Smooth muscle cell of the brain vasculature (primary cell): Measurements from ENCODE around the gene DLGAP1.
A peak's percentile ranks its signal among the peaks of the same experiment; 100 is the strongest.

Experiments
- DNase-seq: peaks from one replicate; pipeline ENCODE4 v3.0.0-alpha.2; 2012; ENCODE audit warnings: low read depth, low spot score

Gene DLGAP1

DNA sequence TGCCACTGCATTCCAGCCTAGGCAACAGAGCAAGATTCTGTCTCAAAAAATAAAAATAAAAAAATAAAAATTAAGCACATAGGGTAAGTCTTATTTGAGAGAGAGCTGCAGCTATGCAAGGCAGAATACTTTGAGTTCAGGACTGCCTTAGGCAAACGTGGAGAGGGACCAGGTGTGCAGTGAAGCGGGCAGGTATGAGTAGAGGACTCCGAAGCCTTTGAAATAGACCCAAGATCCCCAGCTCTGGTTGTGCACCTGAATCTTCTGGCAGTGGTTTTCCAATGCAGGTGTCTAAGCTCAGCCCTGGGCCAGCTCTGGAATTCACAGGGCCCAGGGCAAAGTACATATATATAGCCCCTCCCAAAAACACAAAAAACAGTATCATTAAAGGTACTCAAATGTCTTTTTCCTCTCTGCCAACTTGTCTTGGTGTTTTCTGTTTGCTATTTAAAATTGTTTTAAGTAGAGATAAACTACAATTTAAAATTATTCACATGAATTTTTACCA, 983.9 kb downstream of the DLGAP1 start:
- no peak for DNase-seq

DNA sequence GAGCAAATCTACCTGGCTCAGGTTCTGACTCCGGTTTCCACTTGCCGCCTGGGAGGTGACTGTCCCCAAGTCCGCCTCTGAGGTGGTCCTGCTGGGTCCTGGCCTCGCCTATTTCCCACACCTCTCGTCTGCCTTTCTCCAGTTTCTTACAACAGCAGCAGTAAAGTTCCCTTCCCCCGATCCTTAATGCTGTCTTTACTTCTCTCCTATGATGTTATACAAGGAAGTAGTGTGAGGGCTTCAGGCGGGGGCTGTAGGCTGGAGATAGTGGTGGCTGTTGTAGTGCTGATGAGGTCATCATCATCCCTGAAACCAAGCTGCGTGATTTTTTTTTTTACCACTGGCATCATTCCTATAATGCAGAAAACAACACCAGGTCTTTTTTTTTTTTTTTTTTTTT, 986.3 kb downstream of the DLGAP1 start:
- no peak for DNase-seq

DNA sequence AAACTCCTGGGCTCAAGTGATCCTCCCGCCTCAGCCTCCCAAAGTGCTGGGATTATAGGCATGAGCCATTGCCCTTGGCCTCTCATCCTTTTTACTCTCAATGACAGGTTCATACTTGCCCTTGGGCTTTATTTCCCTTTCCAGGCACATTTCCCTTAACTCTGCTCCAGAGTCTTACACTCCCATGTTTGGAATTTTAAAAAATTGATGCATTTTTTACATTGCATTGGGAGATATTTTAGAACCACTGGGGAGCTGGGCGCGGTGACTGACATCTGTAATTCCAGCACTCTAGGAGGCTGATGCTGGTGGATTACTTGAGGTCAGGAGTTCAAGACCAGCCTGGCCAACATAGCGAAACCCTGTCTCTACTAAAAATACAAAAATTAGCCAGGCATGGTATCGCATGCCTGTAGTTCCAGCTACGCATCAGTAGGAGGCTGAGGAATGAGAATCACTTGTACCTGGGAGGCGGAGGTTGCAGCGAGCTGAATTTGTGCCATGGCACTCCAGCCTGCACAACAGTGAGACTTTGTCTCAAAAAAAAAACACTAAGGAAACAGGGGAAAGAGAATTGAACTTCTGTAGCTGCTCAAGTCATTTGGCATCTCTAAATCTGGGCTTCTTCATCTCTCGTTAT, 986.9 kb downstream of the DLGAP1 start:
- no peak for DNase-seq

DNA sequence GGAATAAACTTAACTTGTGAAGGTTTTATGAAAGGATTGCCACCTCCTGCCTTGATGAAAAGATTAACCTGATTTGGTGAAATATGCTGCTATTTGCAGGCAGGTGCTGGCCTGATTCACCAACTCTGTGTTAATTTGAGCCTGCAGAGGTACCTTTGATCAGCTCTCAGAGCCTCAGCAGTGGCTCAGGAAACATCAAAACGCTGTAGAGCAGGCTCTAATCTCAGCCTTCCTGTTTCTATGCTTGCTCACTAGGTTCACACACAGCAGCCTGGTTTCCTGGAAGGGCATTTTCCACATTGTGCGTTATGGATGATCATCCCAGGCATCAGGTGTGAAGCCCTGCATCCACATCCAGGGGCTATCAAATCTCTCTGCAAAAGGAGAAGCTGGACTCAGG, 988.2 kb downstream of the DLGAP1 start:
- DNase-seq: no peak

DNA sequence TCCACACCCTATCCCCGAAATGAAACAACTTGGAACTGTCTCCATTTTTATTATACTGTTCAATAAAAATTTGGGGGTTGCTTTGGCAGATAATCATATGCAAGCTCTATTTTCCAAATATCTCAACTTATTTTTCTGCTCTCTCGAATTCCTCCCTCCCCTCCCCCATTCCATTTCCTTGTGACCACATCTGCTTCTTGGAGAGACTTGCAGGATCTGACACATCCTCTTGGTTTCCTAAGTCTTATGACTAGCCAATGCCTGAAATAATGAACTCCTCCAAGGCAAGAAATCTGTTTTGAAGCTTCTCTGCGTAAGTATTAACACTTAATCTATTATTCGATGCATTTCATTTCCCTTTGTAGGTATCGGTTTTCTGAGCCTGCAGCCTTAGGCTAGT, 989.1 kb downstream of the DLGAP1 start:
- no peak for DNase-seq

DNA sequence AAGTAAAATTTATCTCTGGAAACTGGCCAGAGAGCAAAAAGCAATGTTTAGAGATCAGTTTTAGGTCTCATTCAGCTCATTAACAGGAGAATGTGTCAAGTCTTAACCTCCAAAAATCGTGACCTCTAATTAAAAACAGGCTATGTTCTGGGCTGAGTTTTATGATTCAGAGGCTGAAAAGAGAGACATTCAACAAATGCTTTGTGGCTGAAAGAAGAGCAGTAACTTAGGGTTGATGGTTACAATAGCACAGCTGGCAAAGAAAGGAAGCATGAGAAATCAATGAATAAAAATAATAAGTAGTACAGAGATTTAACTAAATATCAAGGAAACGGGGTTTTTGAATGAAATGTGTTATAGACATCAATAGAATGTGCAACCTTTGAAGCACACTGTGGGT, 992.1 kb downstream of the DLGAP1 start:
- no peak for DNase-seq

DNA sequence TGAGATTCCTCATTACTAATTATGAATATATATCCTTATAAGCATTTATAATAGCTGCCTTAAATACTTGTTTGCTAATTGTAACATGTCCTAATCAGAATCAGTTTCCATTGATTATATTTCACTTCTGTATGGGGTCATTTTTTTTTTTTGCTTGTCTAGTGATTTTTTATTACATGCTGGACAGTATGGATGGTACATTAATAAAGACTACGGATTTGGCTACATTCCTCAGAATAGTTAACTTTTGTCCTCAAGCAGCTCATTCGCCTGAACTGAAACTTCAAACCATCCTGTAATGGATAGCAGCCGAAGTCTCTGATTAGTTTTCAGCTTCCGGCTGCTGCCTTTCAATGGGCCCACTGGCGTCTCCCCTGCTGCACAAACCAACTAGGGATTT, 993.4 kb downstream of the DLGAP1 start:
- DNase-seq: no peak

DNA sequence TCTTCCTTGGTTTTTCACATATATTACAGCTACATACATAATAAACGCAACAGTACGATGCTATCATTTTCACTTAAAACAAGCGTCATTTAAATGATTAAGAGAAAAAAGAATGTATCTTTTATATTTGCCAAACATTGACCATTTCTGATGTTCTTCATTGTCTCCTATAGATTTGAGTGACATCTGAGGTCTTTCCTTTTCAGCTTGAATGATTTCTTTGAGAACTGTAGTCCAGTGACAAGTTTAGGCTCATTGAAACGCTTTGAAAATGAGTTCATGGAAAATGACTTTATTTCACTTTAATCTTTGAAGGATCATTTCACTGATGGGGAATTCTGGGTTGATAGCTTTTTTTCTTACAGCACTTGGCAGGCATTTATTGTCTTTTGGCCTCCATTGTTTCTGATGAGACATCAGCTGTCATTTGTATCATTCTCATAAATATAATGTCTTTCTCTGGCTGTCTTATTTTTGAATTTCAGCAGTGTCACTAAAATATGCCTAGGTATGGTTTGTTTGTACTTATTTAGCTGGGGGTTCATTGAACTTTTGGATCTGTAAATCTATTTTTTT, 994.2 kb downstream of the DLGAP1 start:
- DNase-seq: no peak

DNA sequence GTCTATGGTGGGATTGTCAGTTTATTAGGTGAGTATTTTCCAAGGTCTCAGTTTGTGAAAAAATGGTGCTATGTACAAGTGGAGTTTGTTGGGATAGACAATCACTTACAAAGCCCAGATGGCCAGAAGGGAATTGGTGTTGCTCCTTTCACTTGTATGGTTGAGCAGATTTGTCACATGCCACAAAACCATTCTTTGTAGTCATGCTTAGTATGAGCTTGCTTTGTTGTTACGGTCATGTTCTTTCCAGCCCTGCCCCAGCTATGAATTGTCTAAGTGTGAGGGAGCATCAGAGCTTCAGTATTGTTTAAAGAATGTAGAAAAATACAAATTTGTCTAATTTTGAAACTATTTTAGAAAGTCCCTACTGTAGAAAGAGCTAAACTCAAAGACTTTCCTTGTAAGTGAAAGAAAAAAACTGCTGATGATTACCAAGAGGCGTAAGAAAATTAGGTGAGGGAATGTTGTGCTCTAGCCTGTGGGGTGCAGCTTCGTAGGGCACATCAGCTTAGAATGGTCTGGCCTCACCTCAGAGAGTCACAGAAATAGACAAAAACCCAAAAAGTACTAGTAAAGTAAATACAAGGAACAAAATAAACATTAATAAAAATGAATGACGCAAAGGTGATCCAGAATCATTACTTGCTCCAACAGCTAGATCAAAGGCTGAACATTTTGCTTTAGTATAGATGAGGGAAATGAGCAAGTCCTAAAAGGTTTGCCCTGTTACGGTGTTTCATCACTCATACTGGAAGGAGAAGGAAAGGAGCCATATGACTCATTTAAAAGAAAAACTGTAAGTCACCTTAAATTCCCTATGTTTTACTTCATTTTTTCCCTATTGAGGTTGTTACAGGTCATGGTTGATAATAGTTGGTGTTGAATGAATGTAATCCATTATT, 995.9 kb downstream of the DLGAP1 start:
- DNase-seq: no peak

DNA sequence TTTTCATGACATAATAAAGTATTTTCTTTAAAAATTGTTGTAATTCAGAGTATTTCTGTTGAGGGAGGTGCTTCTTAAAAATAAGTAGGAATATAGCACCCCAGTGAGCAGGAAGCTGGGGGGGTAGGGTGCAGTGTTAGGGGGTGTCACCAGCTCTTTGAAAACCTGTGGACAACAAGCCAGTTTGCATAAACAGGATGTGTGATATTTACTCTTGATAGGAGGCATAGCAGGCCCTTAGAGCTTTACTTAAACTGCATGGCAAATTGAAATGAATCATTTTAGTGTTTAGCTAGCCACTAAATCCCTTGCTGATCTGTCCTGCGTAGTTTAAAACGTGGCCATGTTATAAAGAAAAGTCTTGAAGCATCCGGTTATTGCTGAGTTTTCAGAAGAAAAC, 996.7 kb downstream of the DLGAP1 start:
- DNase-seq: no peak

DNA sequence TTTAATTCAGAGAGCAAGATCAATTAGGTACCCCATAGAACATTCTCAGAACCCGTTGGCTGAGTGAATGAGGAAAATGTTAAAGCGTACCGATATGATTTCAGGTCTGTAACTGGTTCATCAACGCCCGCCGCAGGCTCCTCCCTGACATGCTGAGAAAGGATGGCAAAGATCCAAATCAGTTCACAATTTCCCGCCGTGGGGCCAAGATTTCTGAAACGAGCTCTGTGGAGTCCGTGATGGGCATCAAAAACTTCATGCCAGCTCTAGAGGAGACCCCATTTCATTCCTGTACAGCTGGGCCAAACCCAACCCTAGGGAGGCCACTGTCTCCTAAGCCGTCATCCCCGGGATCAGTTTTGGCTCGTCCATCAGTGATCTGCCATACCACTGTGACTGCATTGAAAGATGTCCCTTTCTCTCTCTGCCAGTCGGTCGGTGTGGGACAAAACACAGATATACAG, 997.8 kb downstream of the DLGAP1 start:
- DNase-seq: no peak

DNA sequence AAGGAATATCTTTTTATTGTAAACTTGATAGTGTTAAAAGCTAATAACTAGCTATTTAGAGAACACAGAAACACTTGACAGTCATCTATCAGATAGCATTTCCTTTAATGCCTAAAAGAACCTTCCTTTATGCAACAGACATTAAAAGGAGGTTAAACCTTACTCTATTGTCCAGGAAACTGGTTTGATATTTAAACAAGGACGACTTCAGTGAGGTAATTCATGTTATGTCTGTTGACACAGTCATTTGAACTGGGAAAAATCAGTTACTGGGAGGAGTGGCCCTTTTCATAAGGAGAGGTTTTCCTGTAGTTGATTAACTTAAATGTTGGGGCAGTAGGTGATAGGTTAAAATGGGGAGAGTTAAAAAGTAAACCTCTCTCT, 998.4 kb downstream of the DLGAP1 start:
- DNase-seq: no peak

DNA sequence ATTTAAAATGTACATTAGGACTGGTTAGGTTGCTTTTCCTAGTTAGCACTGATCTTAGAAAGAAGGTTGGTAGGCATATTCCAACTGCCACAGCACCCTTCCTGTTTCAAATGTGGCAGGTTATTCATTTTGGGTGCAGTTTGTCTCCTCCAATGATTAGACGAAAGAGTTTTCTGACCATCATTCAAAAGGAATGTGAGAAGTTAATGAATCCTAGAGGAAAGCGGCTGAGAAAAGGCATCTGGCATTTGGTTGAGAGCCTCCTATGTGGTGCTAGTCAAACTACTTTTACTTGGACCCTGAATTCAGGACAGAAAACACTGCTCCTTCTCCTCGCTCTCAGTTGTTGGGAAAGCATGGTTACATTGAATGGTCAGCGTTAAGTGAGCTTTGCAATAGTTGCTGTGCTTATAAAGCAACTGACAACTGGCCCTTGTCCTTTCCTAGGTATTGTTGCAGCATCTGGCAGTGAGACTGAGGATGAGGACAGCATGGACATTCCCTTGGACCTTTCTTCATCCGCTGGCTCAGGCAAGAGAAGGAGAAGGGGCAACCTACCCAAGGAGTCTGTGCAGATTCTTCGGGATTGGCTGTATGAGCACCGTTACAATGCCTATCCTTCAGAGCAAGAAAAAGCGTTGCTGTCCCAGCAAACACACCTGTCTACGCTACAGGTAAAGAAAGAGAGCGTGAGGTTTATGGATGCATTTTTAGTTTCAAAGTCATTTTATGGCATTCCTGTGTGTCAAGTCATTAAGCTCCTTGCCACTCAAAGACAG, 999.0 kb downstream of the DLGAP1 start:
- DNase-seq: no peak

DNA sequence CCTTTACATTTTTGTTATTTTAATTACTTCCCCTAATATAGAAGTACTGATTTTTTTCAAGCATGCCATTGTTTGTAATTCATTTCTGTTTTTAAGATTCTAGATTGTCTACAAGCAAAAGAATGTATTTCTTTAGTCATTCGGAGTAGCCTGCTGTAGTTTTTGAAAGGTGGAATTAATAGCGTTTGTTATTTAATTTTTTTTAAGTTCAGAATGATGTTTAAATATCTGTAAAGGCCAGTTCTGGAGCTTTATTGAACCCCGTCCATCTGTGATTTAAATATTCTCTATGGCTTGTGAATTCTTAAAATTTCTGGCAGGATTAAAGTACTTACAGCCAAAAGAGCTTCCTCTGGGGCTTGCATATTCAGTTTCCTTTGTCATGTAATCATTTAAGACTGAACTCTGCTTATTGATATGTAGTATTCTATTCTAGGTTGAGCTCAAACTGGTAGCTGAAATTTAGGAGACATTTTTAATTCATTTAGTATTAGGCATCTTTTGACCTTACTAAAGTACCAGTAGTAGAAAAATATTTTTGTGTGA, 999.9 kb downstream of the DLGAP1 start:
- DNase-seq: no peak

DNA sequence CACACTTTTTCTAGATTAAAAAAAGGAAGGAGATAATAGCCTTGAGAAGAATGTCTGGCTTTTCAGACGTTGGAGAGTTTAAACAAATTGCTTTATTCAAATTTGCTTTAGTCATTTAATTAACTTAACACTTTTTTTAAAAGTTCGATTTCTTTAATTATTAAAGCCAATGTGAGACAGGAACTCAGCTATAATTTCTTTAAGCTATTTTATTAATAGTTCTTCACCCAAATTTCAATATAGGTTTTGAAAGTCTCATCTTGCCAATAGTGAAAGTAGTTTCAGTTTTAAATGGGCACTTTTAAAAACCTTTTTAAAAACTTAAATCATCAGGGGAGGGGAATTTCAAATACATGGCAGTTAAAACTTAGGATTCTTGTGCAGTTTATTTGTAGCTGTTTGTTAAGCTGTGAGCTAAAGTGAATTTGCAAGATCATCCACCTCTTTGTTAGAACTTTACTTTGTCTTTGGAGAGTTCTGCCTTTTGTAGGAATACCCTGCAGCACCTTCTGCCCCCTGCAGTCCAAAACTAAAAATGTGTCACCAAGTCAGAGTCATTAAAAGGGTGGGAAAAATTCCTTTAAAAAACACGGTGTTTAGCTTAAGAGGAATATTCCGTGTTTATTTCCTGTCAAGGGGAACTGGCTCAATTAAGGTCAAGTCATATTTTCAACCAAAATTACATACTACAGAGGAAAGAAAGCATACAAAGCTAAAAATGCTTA, 1000.6 kb downstream of the DLGAP1 start:
- DNase-seq: no peak

DNA sequence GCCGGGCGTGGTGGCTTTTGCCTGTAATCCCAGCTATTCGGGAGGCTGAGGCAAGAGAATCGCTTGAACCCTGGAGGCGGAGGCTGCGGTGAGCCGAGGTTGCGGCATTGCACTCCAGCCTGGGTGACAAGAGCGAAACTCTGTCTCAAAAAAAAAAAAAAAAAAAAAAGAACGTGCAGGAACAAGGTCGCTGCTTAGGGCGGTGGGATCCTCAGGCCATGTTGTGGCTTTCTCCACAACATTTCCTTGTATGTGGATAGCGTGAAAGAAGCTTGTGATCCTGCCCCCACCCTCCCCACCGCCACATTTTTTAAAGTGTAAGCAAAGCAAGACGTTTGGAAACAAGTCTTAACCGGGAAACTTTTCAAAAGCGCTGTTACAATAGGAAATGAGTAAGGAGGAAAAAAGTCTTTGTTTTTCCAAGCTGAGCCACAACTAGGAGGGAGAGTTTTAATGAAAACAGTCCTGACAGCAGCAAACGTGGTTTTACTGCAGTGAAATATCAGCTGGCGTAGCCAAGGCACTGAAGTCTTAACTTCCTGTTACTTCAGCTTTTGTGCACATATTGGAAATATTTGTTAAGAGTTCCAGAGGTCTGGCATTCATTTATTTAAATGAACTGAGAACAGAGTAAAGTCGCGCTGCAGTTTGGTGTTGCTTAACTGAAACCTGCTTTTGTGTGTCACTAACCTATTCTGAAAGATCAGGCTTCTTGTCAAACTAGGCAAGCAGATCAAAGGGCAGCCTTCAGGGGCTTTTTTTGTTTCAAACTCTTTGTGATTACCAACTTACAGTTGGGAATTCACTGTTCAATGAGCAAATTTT, 1001.4 kb downstream of the DLGAP1 start:
- DNase-seq: peak; percentile 71

DNA sequence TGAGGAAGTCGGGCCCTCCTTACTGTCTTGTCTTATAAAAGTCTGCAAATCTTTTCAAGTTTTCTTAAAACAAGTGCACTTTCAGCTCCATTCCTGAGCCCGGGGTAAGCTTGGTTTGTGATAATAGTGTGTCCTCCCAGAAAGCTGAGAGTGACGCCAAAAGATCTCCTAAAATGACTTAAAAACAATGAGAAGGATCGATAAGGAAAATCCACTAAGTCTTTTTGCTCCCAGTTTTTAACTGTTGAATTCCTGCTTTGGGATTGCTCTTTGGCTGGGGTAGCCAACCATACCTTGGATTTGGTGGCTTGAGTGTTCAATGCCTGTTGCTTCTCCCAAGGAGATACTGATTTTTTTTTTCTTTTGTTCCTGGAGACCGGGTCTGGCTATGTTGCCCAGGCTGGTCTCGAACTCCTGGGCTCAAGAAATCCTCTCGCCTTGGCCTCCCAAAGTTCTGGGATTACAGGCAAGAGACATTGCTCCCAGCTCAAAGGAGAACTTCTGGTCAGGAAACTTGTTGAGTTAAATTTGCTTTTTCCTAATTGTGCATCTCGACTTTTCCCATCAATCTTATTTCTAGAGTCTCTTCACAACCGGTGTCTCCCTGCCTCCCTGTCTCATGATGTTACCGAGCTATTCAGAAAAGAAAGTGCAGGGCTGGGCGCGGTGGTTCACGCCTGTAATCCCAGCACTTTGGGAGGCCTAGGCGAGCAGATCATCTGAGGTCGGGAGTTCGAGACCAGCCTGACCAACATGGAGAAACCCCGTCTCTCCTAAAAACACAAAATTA, 1002.2 kb downstream of the DLGAP1 start:
- DNase-seq: no peak

DNA sequence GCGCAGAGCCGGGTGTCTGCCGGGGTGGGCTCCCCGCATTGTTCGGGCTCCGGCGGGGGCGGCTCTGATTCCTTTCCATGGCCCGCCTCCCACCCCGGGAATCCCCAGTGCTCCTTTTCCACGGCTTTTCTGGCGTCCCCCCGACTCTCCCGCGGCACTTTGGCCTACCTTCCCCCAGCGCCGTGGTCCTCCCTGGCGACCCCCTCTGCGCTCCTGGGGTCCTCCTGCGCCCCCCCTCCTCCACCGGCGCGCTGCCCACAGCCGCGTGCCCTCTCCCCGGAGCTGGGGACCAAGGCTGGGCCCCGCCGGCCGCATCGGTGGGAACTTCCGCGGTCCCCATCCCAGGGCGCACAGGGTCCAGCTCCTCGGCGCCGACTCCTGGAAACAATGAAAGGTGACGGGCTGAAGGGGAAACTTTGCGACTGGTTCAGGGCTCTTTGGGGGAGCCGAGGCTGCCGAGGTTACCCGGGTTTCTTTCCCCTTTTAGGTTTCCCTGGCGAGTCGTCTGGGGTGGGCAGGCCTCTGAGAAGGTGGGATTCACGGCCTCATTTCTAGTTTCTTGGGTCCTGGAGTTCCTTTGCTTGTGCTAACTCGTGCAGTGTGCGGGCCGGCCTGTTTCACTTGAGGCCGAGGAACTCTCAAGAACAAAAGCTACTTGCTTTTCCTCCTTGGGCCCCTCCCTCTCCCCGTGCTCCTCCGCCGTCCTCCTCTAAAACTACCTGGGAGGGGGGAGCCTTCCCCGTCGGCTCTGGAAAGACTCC, 1002.9 kb downstream of the DLGAP1 start:
- no peak for DNase-seq
